HEK293T (cell line): Measurements from ENCODE around the gene METTL25B.

Source experiments
- CTCF ChIA-PET: fragments of 350-600 bp; formaldehyde crosslinking; extraction: SDS; loops from one replicate; lab custom pipeline; 2021; ENCODE audit warnings: antibody characterized with exemption, inconsistent platforms; lab: Yijun Ruan, JAX
- POLR2A ChIA-PET: fragments of 350-600 bp; formaldehyde crosslinking; extraction: SDS; loops from one replicate; lab custom pipeline; 2020; ENCODE audit warnings: antibody characterized with exemption, inconsistent platforms; lab: Yijun Ruan, JAX
- DNase-seq: peaks from one replicate; pipeline ENCODE4 v3.0.0; 2012; ENCODE audit warnings: mixed read lengths; ENCODE audit errors: extremely low spot score
- ARNT ChIP-seq: fragments of 450-650 bp; IDR thresholded peaks from 2 replicates; pipeline ENCODE4 v1.6.1; 2017; ENCODE audit warnings: mild to moderate bottlenecking
- BHLHE40 ChIP-seq: fragments of 450-650 bp; IDR thresholded peaks from 2 replicates; pipeline ENCODE4 v1.6.1; 2016; ENCODE audit warnings: mild to moderate bottlenecking, moderate library complexity, borderline replicate concordance
- CTBP1 ChIP-seq: fragments of 450-650 bp; IDR thresholded peaks from 2 replicates; pipeline ENCODE4 v1.6.1; 2016; ENCODE audit warnings: borderline replicate concordance
- ELF4 ChIP-seq: fragments of 450-650 bp; IDR thresholded peaks from 2 replicates; pipeline ENCODE4 v1.6.1; 2017; ENCODE audit warnings: antibody characterized with exemption
- FOXA1 ChIP-seq: fragments of 450-650 bp; IDR thresholded peaks from 2 replicates; pipeline ENCODE4 v1.6.1; 2016; ENCODE audit warnings: mild to moderate bottlenecking
- FOXK2 ChIP-seq: fragments of 450-650 bp; IDR thresholded peaks from 2 replicates; pipeline ENCODE4 v1.6.1; 2016; ENCODE audit warnings: mild to moderate bottlenecking
- FOXM1 ChIP-seq: fragments of 450-650 bp; IDR thresholded peaks from 2 replicates; pipeline ENCODE4 v1.6.1; 2017; ENCODE audit warnings: mild to moderate bottlenecking, borderline replicate concordance
- HDGF ChIP-seq: fragments of 450-650 bp; IDR thresholded peaks from 2 replicates; pipeline ENCODE4 v1.6.1; 2017; ENCODE audit warnings: antibody characterized with exemption, borderline replicate concordance
- L3MBTL2 ChIP-seq: fragments of 450-650 bp; conservative IDR thresholded peaks from 2 replicates; pipeline ENCODE4 v1.6.1; 2016; ENCODE audit warnings: mild to moderate bottlenecking
- LEF1 ChIP-seq: fragments of 450-650 bp; IDR thresholded peaks from 2 replicates; pipeline ENCODE4 v1.6.1; 2017; ENCODE audit warnings: mild to moderate bottlenecking, borderline replicate concordance
- NFRKB ChIP-seq: fragments of 450-650 bp; IDR thresholded peaks from 2 replicates; pipeline ENCODE4 v1.6.1; 2016; ENCODE audit warnings: mild to moderate bottlenecking, moderate library complexity
- SP1 ChIP-seq: fragments of 450-650 bp; IDR thresholded peaks from 2 replicates; pipeline ENCODE4 v1.6.1; 2017
- SUZ12 ChIP-seq: fragments of 450-650 bp; IDR thresholded peaks from 2 replicates; pipeline ENCODE4 v1.6.1; 2016; ENCODE audit warnings: mild to moderate bottlenecking
- TARDBP ChIP-seq: fragments of 450-650 bp; IDR thresholded peaks from 2 replicates; pipeline ENCODE4 v1.6.1; 2016
- ZNF384 ChIP-seq: fragments of 450-650 bp; IDR thresholded peaks from 2 replicates; pipeline ENCODE4 v1.6.1; 2016
- TF ChIP-seq, protein P1 (sequence below): fragments of 450-650 bp; IDR thresholded peaks from 2 replicates; pipeline ENCODE4 v1.6.1; 2016

METTL25B gene

DNA sequence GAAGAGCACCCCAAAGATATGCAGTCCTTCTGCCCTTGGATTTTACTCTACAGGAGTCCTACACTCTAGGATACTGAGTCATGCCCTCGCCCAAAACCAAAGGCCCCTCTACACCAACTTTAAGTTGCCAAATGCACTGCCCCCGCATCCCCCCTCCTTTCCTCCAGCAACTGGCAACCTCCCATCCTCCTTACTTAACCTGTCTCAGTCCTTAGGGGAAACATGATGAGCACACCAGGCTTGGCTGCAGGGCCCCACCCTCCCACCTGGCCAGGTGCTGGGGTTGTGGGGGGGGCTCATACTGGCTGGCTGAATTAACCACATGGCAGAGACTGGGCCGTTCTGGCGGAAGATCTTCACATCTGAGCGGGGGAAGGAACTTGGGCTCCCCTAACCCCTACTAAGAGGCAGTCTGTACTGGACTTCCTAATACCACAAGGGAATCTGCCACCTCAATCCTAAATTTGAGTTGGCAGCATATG, 22.0 kb downstream of the METTL25B start:
- POLR2A ChIA-PET, result interaction anchor here (1.0 to 4.5 kb wide), 5 partner anchors 9 to 22 kb away, joined by 4 to 80 read pairs (median 33); partner anchors contain the start of genes ISG20L2, METTL25B, MRPL24 and PRCC
- no peak for DNase-seq
- TF ChIP-seq NFRKB, result no peak
- TF ChIP-seq, protein P1, sequence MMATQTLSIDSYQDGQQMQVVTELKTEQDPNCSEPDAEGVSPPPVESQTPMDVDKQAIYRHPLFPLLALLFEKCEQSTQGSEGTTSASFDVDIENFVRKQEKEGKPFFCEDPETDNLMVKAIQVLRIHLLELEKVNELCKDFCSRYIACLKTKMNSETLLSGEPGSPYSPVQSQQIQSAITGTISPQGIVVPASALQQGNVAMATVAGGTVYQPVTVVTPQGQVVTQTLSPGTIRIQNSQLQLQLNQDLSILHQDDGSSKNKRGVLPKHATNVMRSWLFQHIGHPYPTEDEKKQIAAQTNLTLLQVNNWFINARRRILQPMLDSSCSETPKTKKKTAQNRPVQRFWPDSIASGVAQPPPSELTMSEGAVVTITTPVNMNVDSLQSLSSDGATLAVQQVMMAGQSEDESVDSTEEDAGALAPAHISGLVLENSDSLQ, result no peak
- no peak for TF ChIP-seq LEF1
- no peak for TF ChIP-seq FOXA1
- no peak for TF ChIP-seq ARNT
- TF ChIP-seq TARDBP, result no peak
- CTCF ChIA-PET, result interaction anchor here (2.2 kb wide), 1 partner anchor 24 kb away, joined by 10 read pairs; no protein-coding TSS in a partner anchor

DNA sequence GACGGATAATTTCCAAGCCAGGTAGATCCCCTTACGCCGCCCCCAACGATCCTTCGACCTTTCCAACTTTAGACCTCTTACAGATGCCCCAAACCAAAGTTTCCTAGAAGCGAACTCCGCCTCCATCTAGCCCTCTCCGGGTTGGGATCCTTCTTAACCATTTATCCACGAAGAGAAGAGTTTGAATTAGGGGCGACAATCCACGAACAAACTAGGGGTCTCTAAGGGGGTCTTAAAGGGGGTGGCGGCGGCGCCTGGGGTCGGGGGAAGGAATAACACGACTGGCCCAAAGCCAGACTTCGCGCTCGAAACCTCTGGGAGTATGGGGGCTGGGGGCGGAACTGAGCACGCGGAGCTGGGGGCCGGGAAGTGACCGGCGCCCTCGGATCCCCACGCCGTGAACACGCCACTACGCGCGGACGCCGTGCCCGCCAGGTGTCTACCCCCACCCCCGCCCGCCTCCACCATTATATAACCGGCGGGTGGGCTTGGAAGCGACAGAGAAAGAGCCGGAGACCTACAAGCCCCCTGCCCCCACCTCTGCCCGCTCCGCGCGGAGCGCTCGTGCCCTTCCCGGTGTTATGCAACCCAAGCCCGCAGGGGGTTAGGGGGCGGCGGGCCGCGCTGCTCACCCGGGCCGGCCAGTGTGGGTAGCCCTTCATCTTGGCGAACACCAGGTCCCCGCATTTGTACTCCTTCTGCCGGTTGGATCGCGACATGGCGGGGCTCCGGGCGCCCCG, 22.6 kb downstream of the METTL25B start:
- POLR2A ChIA-PET, result interaction anchor here (0.7 to 4.5 kb wide), 10 partner anchors 9 to 107 kb away, joined by 3 to 80 read pairs (median 6); partner anchors contain the start of genes ISG20L2, METTL25B, MRPL24 and PRCC
- TF ChIP-seq SP1, result no peak
- no peak for TF ChIP-seq FOXA1
- TF ChIP-seq LEF1, result no peak
- TF ChIP-seq FOXM1, result no peak
- no peak for TF ChIP-seq ZNF384
- TF ChIP-seq, protein P1, result no peak
- TF ChIP-seq L3MBTL2, result peak; percentile 37; the same call in 1 of the 2 replicates
- CTCF ChIA-PET, result interaction anchor here (0.6 to 2.2 kb wide), 3 partner anchors 16 to 91 kb away, joined by 3 to 10 read pairs (median 5); partner anchors contain the start of gene PRCC
- DNase-seq, result peak; percentile 48

DNA sequence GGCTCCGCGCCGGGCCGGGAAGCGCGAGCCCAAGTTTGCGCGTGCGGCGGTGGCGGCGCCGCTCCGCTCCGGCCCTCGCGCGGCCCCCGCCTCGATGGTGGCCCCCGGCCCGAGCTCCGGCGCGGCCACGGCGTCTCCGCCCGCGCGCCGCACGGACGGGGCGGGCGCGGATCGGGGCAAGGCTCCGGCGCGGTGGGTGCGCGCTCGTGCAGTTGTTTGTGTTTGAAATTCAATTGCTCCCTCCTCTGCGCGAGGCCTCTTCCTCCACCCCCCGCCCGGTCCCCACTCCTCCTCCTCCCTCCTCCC, 23.1 kb downstream of the METTL25B start, which contains the start of gene HDGF:
Gene HDGF, minus strand, starts transcription at position 225 of the 306 bp plus-strand sequence. CDS start 246 bp downstream, outside the sequence.
- DNase-seq, result no peak
- peak; percentile 86 for TF ChIP-seq FOXM1
- no peak for TF ChIP-seq SP1
- ChIA-PET POLR2A (interaction anchor here (0.7 to 4.5 kb wide), 12 partner anchors 10 to 107 kb away, joined by 3 to 80 read pairs (median 6); partner anchors contain the start of genes CRABP2, ISG20L2, METTL25B and MRPL24), CTCF (interaction anchor here (0.6 to 2.2 kb wide), 3 partner anchors 15 to 92 kb away, joined by 3 to 10 read pairs (median 5); partner anchors contain the start of gene PRCC)

- POLR2A ChIA-PET, result interaction anchor here (0.7 to 4.5 kb wide), 15 partner anchors 9 to 128 kb away, joined by 3 to 80 read pairs (median 5); partner anchors contain the start of genes CRABP2, ISG20L2, METTL25B and MRPL24
- CTCF ChIA-PET, result interaction anchor here (0.6 to 2.2 kb wide), 5 partner anchors 15 to 108 kb away, joined by 3 to 10 read pairs (median 4); partner anchors contain the start of gene PRCC
- DNase-seq, result peak; percentile 93
- no peak for TF ChIP-seq CTBP1
- TF ChIP-seq L3MBTL2, result peak; percentile 89
- peak; percentile 77 for TF ChIP-seq ARNT
These were observed 23.6 kb downstream of the METTL25B start for GRCh38 chr1:156751757-156752481.

DNA sequence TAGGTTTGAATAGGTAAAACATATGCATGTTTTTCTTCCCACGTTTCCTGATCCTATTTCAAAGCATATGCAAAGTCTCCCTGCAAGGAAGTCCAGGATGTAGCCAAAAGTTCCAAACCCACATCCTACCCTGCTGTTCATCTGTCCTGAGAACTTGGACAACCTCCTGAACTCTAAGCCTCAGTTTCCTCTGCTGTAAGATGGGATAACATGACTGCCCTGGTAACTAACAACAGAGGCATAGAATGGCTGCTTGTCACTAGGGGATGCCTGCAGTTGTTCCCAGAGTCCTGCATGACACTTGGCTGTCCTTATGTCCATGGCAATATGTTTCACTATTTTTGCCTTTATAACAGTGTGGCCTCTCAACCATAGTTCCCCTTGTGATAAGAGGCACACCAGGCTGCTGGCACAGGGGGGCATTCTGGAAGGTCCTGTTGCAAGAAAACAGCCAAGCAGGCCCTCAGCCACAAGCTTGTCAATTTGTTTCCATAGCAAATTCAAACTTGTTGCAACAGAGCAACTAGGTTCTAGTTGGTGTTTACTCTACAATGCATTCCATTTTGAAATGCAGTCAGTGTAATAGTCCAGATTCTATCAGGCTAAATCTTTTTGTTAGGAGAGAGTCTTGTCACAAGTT, 24.7 kb downstream of the METTL25B start:
- TF ChIP-seq ARNT (no peak), BHLHE40 (no peak), TARDBP (no peak), L3MBTL2 (no peak), FOXA1 (no peak), ZNF384 (no peak), ELF4 (no peak), SP1 (no peak), HDGF (no peak), LEF1 (no peak), SUZ12 (no peak)
- TF ChIP-seq, protein P1, result no peak
- CTCF ChIA-PET, result interaction anchor here (0.8 to 2.2 kb wide), 4 partner anchors 14 to 107 kb away, joined by 3 to 10 read pairs (median 4); partner anchors contain the start of gene PRCC
- POLR2A ChIA-PET, result interaction anchor here (0.9 to 4.5 kb wide), 7 partner anchors 11 to 129 kb away, joined by 3 to 80 read pairs (median 7); partner anchors contain the start of genes ISG20L2, METTL25B, MRPL24 and PRCC
- DNase-seq, result no peak

DNA sequence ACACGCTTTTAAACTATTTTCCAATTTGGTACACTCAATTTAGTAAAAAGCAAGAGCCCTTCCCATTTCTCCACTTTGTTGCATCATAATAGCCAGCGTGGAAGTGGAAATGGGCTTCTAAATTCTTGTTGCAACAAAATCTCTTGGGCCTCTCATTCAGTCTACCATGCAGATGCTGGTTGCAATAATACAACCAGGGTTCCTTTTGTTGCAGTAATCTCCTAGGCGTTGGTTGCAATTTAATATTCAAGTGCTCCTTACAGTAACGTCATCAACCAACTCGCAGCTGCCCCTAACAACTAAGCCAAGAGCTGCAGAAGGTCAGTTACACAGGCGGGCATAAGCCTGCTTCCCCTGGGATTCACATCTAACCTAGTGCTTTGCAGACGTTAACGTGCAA, 25.9 kb downstream of the METTL25B start:
- DNase-seq, result no peak
- POLR2A ChIA-PET, result no interaction called here
- CTCF ChIA-PET, result no interaction called here
- TF ChIP-seq FOXM1 (no peak), L3MBTL2 (no peak), ARNT (no peak), ELF4 (no peak), SUZ12 (no peak), HDGF (no peak), NFRKB (no peak), TARDBP (no peak), ZNF384 (no peak), FOXK2 (no peak), SP1 (no peak), CTBP1 (no peak), BHLHE40 (no peak), FOXA1 (no peak), LEF1 (no peak)
- TF ChIP-seq, protein P1, result no peak
